ENCODE measurements around the gene IL1R2.
A peak's percentile ranks its signal among the peaks of the same experiment; 100 is the strongest.

Gene IL1R2

GRCh38 chr2:102028470-102028869 lies 36.7 kb downstream of the IL1R2 start:
- Histone ChIP-seq H3K27me3 (ENCODE audit: control insufficient read depth in 5 of 5, insufficient read depth in 4 of 5, low read length in 5 of 5) (no peaks in the 10 kb centered on the region), H3K4me1 (ENCODE audit: control insufficient read depth in 5 of 5, insufficient read depth in 5 of 5, low read length in 5 of 5) (peaks cover 0 to 25% (median 14%) of the 10 kb centered on the region in 5 donors), H3K9me3 (ENCODE audit: control insufficient read depth in 5 of 5, low read length in 5 of 5) (no peaks in the 10 kb centered on the region), H3K9ac (ENCODE audit: low read length in 5 of 5) (no peak overlapping the region), H3K4me3 (ENCODE audit: low read depth in 1 of 5, low read length in 5 of 5) (no peak overlapping the region), H3K27ac (ENCODE audit: low read depth, low read length) (no peak overlapping the region), H3K36me3 (ENCODE audit: control insufficient read depth in 5 of 5, insufficient read depth in 5 of 5, low read length in 5 of 5) (no peaks in the 10 kb centered on the region)

- H3K4me1 ChIP-seq (ENCODE audit: control insufficient read depth in 5 of 5, insufficient read depth in 5 of 5, low read length in 5 of 5), result peaks cover 0 to 33% (median 23%) of the 10 kb centered on the region in 5 donors
These were observed 37.6 kb downstream of the IL1R2 start for GRCh38 chr2:102029405-102029804.

GRCh38 chr2:102029952-102030351 lies 38.2 kb downstream of the IL1R2 start:
- Histone ChIP-seq H3K4me3 (ENCODE audit: low read depth in 1 of 5, low read length in 5 of 5) (no peak overlapping the region), H3K4me1 (ENCODE audit: control insufficient read depth in 5 of 5, insufficient read depth in 5 of 5, low read length in 5 of 5) (peaks cover 0 to 38% (median 24%) of the 10 kb centered on the region in 5 donors), H3K27me3 (ENCODE audit: control insufficient read depth in 5 of 5, insufficient read depth in 4 of 5, low read length in 5 of 5) (no peaks in the 10 kb centered on the region), H3K9ac (ENCODE audit: low read length in 5 of 5) (no peak overlapping the region), H3K9me3 (ENCODE audit: control insufficient read depth in 5 of 5, low read length in 5 of 5) (no peaks in the 10 kb centered on the region), H3K27ac (ENCODE audit: low read depth, low read length) (no peak overlapping the region), H3K36me3 (ENCODE audit: control insufficient read depth in 5 of 5, insufficient read depth in 5 of 5, low read length in 5 of 5) (no peaks in the 10 kb centered on the region)

More at GRCh38 chr2:102029405-102029804, 37.6 kb downstream of the IL1R2 start:
- H3K4me3 ChIP-seq (ENCODE audit: low read depth in 1 of 5, low read length in 5 of 5), result no peak overlapping the region
- H3K9me3 ChIP-seq (ENCODE audit: control insufficient read depth in 5 of 5, low read length in 5 of 5), result no peaks in the 10 kb centered on the region
- no peak overlapping the region for H3K9ac ChIP-seq (ENCODE audit: low read length in 5 of 5)
- no peaks in the 10 kb centered on the region for H3K36me3 ChIP-seq (ENCODE audit: control insufficient read depth in 5 of 5, insufficient read depth in 5 of 5, low read length in 5 of 5)
- H3K27me3 ChIP-seq (ENCODE audit: control insufficient read depth in 5 of 5, insufficient read depth in 4 of 5, low read length in 5 of 5), result no peaks in the 10 kb centered on the region
- no peak overlapping the region for H3K27ac ChIP-seq (ENCODE audit: low read depth, low read length)

GRCh38 chr2:102030502-102030854 lies 38.7 kb downstream of the IL1R2 start:
- H3K9ac ChIP-seq (ENCODE audit: low read length in 5 of 5), result no peak overlapping the region
- no peaks in the 10 kb centered on the region for H3K9me3 ChIP-seq (ENCODE audit: control insufficient read depth in 5 of 5, low read length in 5 of 5)
- H3K27me3 ChIP-seq (ENCODE audit: control insufficient read depth in 5 of 5, insufficient read depth in 4 of 5, low read length in 5 of 5), result no peaks in the 10 kb centered on the region
- peaks cover 0 to 40% (median 28%) of the 10 kb centered on the region in 5 donors for H3K4me1 ChIP-seq (ENCODE audit: control insufficient read depth in 5 of 5, insufficient read depth in 5 of 5, low read length in 5 of 5)
- no peak overlapping the region for H3K27ac ChIP-seq (ENCODE audit: low read depth, low read length)
- no peak overlapping the region for H3K4me3 ChIP-seq (ENCODE audit: low read depth in 1 of 5, low read length in 5 of 5)
- H3K36me3 ChIP-seq (ENCODE audit: control insufficient read depth in 5 of 5, insufficient read depth in 5 of 5, low read length in 5 of 5), result no peaks in the 10 kb centered on the region

- Histone ChIP-seq H3K4me1 (ENCODE audit: control insufficient read depth in 5 of 5, insufficient read depth in 5 of 5, low read length in 5 of 5) (peaks cover 2 to 44% (median 31%) of the 10 kb centered on the region in 5 donors), H3K27me3 (ENCODE audit: control insufficient read depth in 5 of 5, insufficient read depth in 4 of 5, low read length in 5 of 5) (no peaks in the 10 kb centered on the region), H3K9ac (ENCODE audit: low read length in 5 of 5) (no peak overlapping the region), H3K36me3 (ENCODE audit: control insufficient read depth in 5 of 5, insufficient read depth in 5 of 5, low read length in 5 of 5) (no peaks in the 10 kb centered on the region), H3K9me3 (ENCODE audit: control insufficient read depth in 5 of 5, low read length in 5 of 5) (no peaks in the 10 kb centered on the region), H3K27ac (ENCODE audit: low read depth, low read length) (no peak overlapping the region), H3K4me3 (ENCODE audit: low read depth in 1 of 5, low read length in 5 of 5) (no peak overlapping the region)
These were observed 39.2 kb downstream of the IL1R2 start for GRCh38 chr2:102030855-102031527.

GRCh38 chr2:102032368-102033030 lies 40.7 kb downstream of the IL1R2 start:
- Histone ChIP-seq H3K9ac (ENCODE audit: low read length in 5 of 5) (no peak overlapping the region), H3K27me3 (ENCODE audit: control insufficient read depth in 5 of 5, insufficient read depth in 4 of 5, low read length in 5 of 5) (no peaks in the 10 kb centered on the region), H3K27ac (ENCODE audit: low read depth, low read length) (no peak overlapping the region), H3K4me1 (ENCODE audit: control insufficient read depth in 5 of 5, insufficient read depth in 5 of 5, low read length in 5 of 5) (peaks cover 6 to 46% (median 40%) of the 10 kb centered on the region in 5 donors), H3K36me3 (ENCODE audit: control insufficient read depth in 5 of 5, insufficient read depth in 5 of 5, low read length in 5 of 5) (no peaks in the 10 kb centered on the region), H3K9me3 (ENCODE audit: control insufficient read depth in 5 of 5, low read length in 5 of 5) (no peaks in the 10 kb centered on the region), H3K4me3 (ENCODE audit: low read depth in 1 of 5, low read length in 5 of 5) (no peak overlapping the region)

- peaks cover 6 to 44% (median 44%) of the 10 kb centered on the region in 5 donors for H3K4me1 ChIP-seq (ENCODE audit: control insufficient read depth in 5 of 5, insufficient read depth in 5 of 5, low read length in 5 of 5)
- no peaks in the 10 kb centered on the region for H3K9me3 ChIP-seq (ENCODE audit: control insufficient read depth in 5 of 5, low read length in 5 of 5)
- H3K36me3 ChIP-seq (ENCODE audit: control insufficient read depth in 5 of 5, insufficient read depth in 5 of 5, low read length in 5 of 5), result no peaks in the 10 kb centered on the region
- no peaks in the 10 kb centered on the region for H3K27me3 ChIP-seq (ENCODE audit: control insufficient read depth in 5 of 5, insufficient read depth in 4 of 5, low read length in 5 of 5)
- H3K27ac ChIP-seq (ENCODE audit: low read depth, low read length), result no peak overlapping the region
- peak overlapping the region in 1 of 5 donors; percentile 11 for H3K4me3 ChIP-seq (ENCODE audit: low read depth in 1 of 5, low read length in 5 of 5)
- no peak overlapping the region for H3K9ac ChIP-seq (ENCODE audit: low read length in 5 of 5)
These were observed 41.4 kb downstream of the IL1R2 start for GRCh38 chr2:102033031-102033749.

GRCh38 chr2:102033750-102034682 lies 42.3 kb downstream of the IL1R2 start:
- Histone ChIP-seq H3K27me3 (ENCODE audit: control insufficient read depth in 5 of 5, insufficient read depth in 4 of 5, low read length in 5 of 5) (no peaks in the 10 kb centered on the region), H3K36me3 (ENCODE audit: control insufficient read depth in 5 of 5, insufficient read depth in 5 of 5, low read length in 5 of 5) (no peaks in the 10 kb centered on the region), H3K4me1 (ENCODE audit: control insufficient read depth in 5 of 5, insufficient read depth in 5 of 5, low read length in 5 of 5) (peaks cover 6 to 44% (median 44%) of the 10 kb centered on the region in 5 donors), H3K9me3 (ENCODE audit: control insufficient read depth in 5 of 5, low read length in 5 of 5) (no peaks in the 10 kb centered on the region), H3K27ac (ENCODE audit: low read depth, low read length) (no peak overlapping the region), H3K9ac (ENCODE audit: low read length in 5 of 5) (no peak overlapping the region), H3K4me3 (ENCODE audit: low read depth in 1 of 5, low read length in 5 of 5) (no peak overlapping the region)

GRCh38 chr2:102034683-102035548 lies 43.2 kb downstream of the IL1R2 start:
- no peak overlapping the region for H3K9ac ChIP-seq (ENCODE audit: low read length in 5 of 5)
- H3K4me3 ChIP-seq (ENCODE audit: low read depth in 1 of 5, low read length in 5 of 5), result no peak overlapping the region
- H3K9me3 ChIP-seq (ENCODE audit: control insufficient read depth in 5 of 5, low read length in 5 of 5), result no peaks in the 10 kb centered on the region
- no peaks in the 10 kb centered on the region for H3K36me3 ChIP-seq (ENCODE audit: control insufficient read depth in 5 of 5, insufficient read depth in 5 of 5, low read length in 5 of 5)
- H3K27ac ChIP-seq (ENCODE audit: low read depth, low read length), result no peak overlapping the region
- H3K27me3 ChIP-seq (ENCODE audit: control insufficient read depth in 5 of 5, insufficient read depth in 4 of 5, low read length in 5 of 5), result no peaks in the 10 kb centered on the region
- peaks cover 6 to 48% (median 44%) of the 10 kb centered on the region in 5 donors for H3K4me1 ChIP-seq (ENCODE audit: control insufficient read depth in 5 of 5, insufficient read depth in 5 of 5, low read length in 5 of 5)

Measured in subcutaneous abdominal adipose tissue (tissue), 5 donors.